Stimulated activated naive CD8-positive, alpha-beta T cell treated with anti-CD3 and anti-CD28 coated beads, Interleukin-15, amount 100 ng/mL, for 72 hours (primary cell): ENCODE measurements around the gene WNT3.

Experiments used
- ATAC-seq: fragments of 150-1000 bp; cut with Tn5 transposase; 2 replicates; pipeline ENCODE4 v1.10.0; 2021; ENCODE audit warnings: mild to moderate bottlenecking, moderate library complexity
- DNase-seq, 2 donors: peaks; one replicate each; pipeline ENCODE4 v3.0.0; 2021 to 2022
- H3K27ac Mint-ChIP-seq, 2 donors: one replicate each; pipeline ENCODE4 v1.8.0; 2022; ENCODE audit warnings: mild to moderate bottlenecking in 2 of 2, mixed read lengths in 2 of 2, moderate library complexity in 2 of 2
- H3K27me3 Mint-ChIP-seq: one replicate; pipeline ENCODE4 v1.8.0; 2022; ENCODE audit warnings: mixed read lengths
- H3K4me1 Mint-ChIP-seq: one replicate; pipeline ENCODE4 v1.8.0; 2022; ENCODE audit warnings: mild to moderate bottlenecking, mixed read lengths
- H3K4me3 Mint-ChIP-seq, 2 donors: one replicate each; pipeline ENCODE4 v1.8.0; 2022; ENCODE audit warnings: mild to moderate bottlenecking in 2 of 2, mixed read lengths in 2 of 2, moderate library complexity in 1 of 2
- H3K9me3 Mint-ChIP-seq, 2 donors: one replicate each; pipeline ENCODE4 v1.8.0; 2022; ENCODE audit warnings: mixed read lengths in 2 of 2

Gene WNT3

GRCh38 chr17:46823657-46824056 is 5.2 kb upstream of the WNT3 start:
- DNase-seq (no peak), ATAC-seq (no peak)
- Mint-ChIP-seq H3K27me3 (peaks cover 70% of the 10 kb centered on the region), H3K27ac (no peak overlapping the region), H3K4me3 (no peak overlapping the region), H3K4me1 (peaks cover 39% of the 10 kb centered on the region), H3K9me3 (no peaks in the 10 kb centered on the region)

- no peak overlapping the region for H3K4me3 Mint-ChIP-seq
Measured at GRCh38 chr17:46822388-46822921, 4.0 kb upstream of the WNT3 start.

GRCh38 chr17:46821482-46822387 is 3.2 kb upstream of the WNT3 start:
- no peak overlapping the region for H3K27ac Mint-ChIP-seq

More at GRCh38 chr17:46822388-46822921, 4.0 kb upstream of the WNT3 start:
- ATAC-seq (no peak), DNase-seq (peak in 1 of 2 donors; percentile 27)
- no peaks in the 10 kb centered on the region for H3K9me3 Mint-ChIP-seq
- peaks cover 71% of the 10 kb centered on the region for H3K27me3 Mint-ChIP-seq
- no peak overlapping the region for H3K27ac Mint-ChIP-seq
- peaks cover 48% of the 10 kb centered on the region for H3K4me1 Mint-ChIP-seq

GRCh38 chr17:46820592-46821450 is 2.3 kb upstream of the WNT3 start:
- Mint-ChIP-seq H3K9me3 (no peaks in the 10 kb centered on the region), H3K4me1 (peaks cover 56% of the 10 kb centered on the region), H3K27ac (no peak overlapping the region), H3K27me3 (peaks cover 82% of the 10 kb centered on the region), H3K4me3 (peak overlapping the region; percentile 76 to 84)
- no peak for ATAC-seq
- DNase-seq = peak in 1 of 2 donors; percentile 7

More at GRCh38 chr17:46821482-46822387, 3.2 kb upstream of the WNT3 start:
- H3K4me3 Mint-ChIP-seq = no peak overlapping the region
- H3K9me3 Mint-ChIP-seq = no peaks in the 10 kb centered on the region
- H3K27me3 Mint-ChIP-seq = peaks cover 72% of the 10 kb centered on the region
- peaks cover 55% of the 10 kb centered on the region for H3K4me1 Mint-ChIP-seq
- no peak for ATAC-seq
- no peak for DNase-seq

GRCh38 chr17:46819906-46820351 is 1.4 kb upstream of the WNT3 start:
- H3K4me3 Mint-ChIP-seq = peak overlapping the region; percentile 76 to 84

GRCh38 chr17:46818929-46819859 is 702 bp upstream of the WNT3 start:
- Mint-ChIP-seq H3K4me3 (peak overlapping the region; percentile 76 to 84), H3K4me1 (peaks cover 56% of the 10 kb centered on the region), H3K27me3 (peaks cover 87% of the 10 kb centered on the region), H3K27ac (no peak overlapping the region), H3K9me3 (no peaks in the 10 kb centered on the region)
- ATAC-seq (peak; percentile 31), DNase-seq (peak in 1 of 2 donors; percentile 27)

More at GRCh38 chr17:46819906-46820351, 1.4 kb upstream of the WNT3 start:
- no peaks in the 10 kb centered on the region for H3K9me3 Mint-ChIP-seq
- DNase-seq (no peak), ATAC-seq (no peak)
- H3K27me3 Mint-ChIP-seq = peaks cover 87% of the 10 kb centered on the region
- H3K27ac Mint-ChIP-seq = no peak overlapping the region
- H3K4me1 Mint-ChIP-seq = peaks cover 56% of the 10 kb centered on the region

- ATAC-seq (no peak), DNase-seq (no peak)
- no peaks in the 10 kb centered on the region for H3K9me3 Mint-ChIP-seq
- peaks cover 56% of the 10 kb centered on the region for H3K4me1 Mint-ChIP-seq
- peaks cover 99% of the 10 kb centered on the region for H3K27me3 Mint-ChIP-seq
- peak overlapping the region; percentile 77 to 84 for H3K4me3 Mint-ChIP-seq
- H3K27ac Mint-ChIP-seq = no peak overlapping the region
Measured at GRCh38 chr17:46817901-46818209, 637 bp downstream of the WNT3 start.

GRCh38 chr17:46817151-46817900 is 1.2 kb downstream of the WNT3 start:
- no peak overlapping the region for H3K27ac Mint-ChIP-seq

GRCh38 chr17:46815474-46816353 is 2.8 kb downstream of the WNT3 start:
- DNase-seq = no peak
- Mint-ChIP-seq H3K4me1 (peaks cover 36% of the 10 kb centered on the region), H3K27me3 (peaks cover 98% of the 10 kb centered on the region), H3K9me3 (no peaks in the 10 kb centered on the region), H3K4me3 (no peak overlapping the region), H3K27ac (no peak overlapping the region)
- ATAC-seq = no peak

More at GRCh38 chr17:46817151-46817900, 1.2 kb downstream of the WNT3 start:
- ATAC-seq (no peak), DNase-seq (no peak)
- peaks cover 52% of the 10 kb centered on the region for H3K4me1 Mint-ChIP-seq
- no peaks in the 10 kb centered on the region for H3K9me3 Mint-ChIP-seq
- peaks cover 100% of the 10 kb centered on the region for H3K27me3 Mint-ChIP-seq
- H3K4me3 Mint-ChIP-seq = peak overlapping the region; percentile 77 to 84

- Mint-ChIP-seq H3K27ac (no peak overlapping the region), H3K4me1 (peaks cover 24% of the 10 kb centered on the region), H3K27me3 (peaks cover 95% of the 10 kb centered on the region), H3K9me3 (no peaks in the 10 kb centered on the region), H3K4me3 (no peak overlapping the region)
- ATAC-seq (no peak), DNase-seq (no peak)
Measured at GRCh38 chr17:46814446-46814845, 4.0 kb downstream of the WNT3 start.

- no peak for DNase-seq
- H3K27me3 Mint-ChIP-seq = peaks cover 89% of the 10 kb centered on the region
Measured at GRCh38 chr17:46813920-46814319, 4.6 kb downstream of the WNT3 start.

GRCh38 chr17:46812624-46813318 is 5.7 kb downstream of the WNT3 start:
- Mint-ChIP-seq H3K4me3 (no peak overlapping the region), H3K4me1 (peaks cover 12% of the 10 kb centered on the region), H3K27me3 (peaks cover 78% of the 10 kb centered on the region), H3K27ac (no peak overlapping the region), H3K9me3 (no peaks in the 10 kb centered on the region)
- no peak for ATAC-seq
- no peak for DNase-seq

More at GRCh38 chr17:46813920-46814319, 4.6 kb downstream of the WNT3 start:
- H3K27ac Mint-ChIP-seq = no peak overlapping the region
- H3K4me1 Mint-ChIP-seq = peaks cover 18% of the 10 kb centered on the region
- no peaks in the 10 kb centered on the region for H3K9me3 Mint-ChIP-seq
- no peak overlapping the region for H3K4me3 Mint-ChIP-seq
- no peak for ATAC-seq
